ENCODE measurements around the gene CEP131. TPM values are rescaled to one million over a fixed set of nuclear protein-coding genes. Genes with fewer than 3 reads are reported as not detected.

CEP131 gene
- polyA plus RNA-seq, 2 of the 4 experiments (the other 2 are of a cell fraction) = 3.3 to 11.5 TPM

DNA sequence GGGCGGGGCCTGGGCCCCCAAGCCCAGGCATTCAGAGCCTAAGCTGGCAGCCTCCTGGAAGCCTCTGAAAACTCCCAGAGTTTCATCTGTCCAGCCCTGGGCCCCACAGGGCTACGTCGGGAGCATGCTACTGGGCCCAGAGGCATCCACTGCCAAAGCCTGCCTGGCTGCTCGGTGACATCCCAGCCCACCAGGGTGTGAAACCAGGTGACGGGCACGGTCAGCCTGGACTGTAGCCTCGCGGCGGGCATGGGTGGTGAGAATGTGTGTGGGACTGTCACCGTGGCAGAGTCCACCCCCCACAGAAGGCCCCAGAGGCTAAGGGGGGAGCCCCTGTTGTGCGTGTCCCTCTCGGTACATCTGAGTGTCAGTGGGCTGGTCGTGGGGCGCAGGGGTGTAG lies 31.1 kb downstream of the CEP131 start:
- DNase-seq (ENCODE audit: low read depth in 1 of 2, low spot score in 1 of 2) (no peak), ATAC-seq (no peak), FAIRE-seq (no peak)
- Histone ChIP-seq H3K4me3 (no peak overlapping the region), H3K4me2 (no peak overlapping the region), H3K27ac (no peak overlapping the region), H3K9me3 (no peaks in the 10 kb centered on the region), H3K4me1 (no peaks in the 10 kb centered on the region)
- CTCF ChIA-PET = interaction anchor here (1.0 to 5.9 kb wide), 3 partner anchors 10 to 44 kb away, joined by 3 to 58 read pairs (median 3); no protein-coding TSS in a partner anchor
- POLR2A ChIA-PET = no interaction called here
- TF ChIP-seq, protein P1, sequence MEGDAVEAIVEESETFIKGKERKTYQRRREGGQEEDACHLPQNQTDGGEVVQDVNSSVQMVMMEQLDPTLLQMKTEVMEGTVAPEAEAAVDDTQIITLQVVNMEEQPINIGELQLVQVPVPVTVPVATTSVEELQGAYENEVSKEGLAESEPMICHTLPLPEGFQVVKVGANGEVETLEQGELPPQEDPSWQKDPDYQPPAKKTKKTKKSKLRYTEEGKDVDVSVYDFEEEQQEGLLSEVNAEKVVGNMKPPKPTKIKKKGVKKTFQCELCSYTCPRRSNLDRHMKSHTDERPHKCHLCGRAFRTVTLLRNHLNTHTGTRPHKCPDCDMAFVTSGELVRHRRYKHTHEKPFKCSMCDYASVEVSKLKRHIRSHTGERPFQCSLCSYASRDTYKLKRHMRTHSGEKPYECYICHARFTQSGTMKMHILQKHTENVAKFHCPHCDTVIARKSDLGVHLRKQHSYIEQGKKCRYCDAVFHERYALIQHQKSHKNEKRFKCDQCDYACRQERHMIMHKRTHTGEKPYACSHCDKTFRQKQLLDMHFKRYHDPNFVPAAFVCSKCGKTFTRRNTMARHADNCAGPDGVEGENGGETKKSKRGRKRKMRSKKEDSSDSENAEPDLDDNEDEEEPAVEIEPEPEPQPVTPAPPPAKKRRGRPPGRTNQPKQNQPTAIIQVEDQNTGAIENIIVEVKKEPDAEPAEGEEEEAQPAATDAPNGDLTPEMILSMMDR (IDR thresholded peaks at IDR 0.05) = no peak
- TF ChIP-seq CHD4 (IDR thresholded peaks at IDR 0.05; ENCODE audit: borderline replicate concordance) = no peak
- TF ChIP-seq HEYL (CRISPR knock-in tag; IDR thresholded peaks at IDR 0.05) = no peak
- TF ChIP-seq, protein P2, sequence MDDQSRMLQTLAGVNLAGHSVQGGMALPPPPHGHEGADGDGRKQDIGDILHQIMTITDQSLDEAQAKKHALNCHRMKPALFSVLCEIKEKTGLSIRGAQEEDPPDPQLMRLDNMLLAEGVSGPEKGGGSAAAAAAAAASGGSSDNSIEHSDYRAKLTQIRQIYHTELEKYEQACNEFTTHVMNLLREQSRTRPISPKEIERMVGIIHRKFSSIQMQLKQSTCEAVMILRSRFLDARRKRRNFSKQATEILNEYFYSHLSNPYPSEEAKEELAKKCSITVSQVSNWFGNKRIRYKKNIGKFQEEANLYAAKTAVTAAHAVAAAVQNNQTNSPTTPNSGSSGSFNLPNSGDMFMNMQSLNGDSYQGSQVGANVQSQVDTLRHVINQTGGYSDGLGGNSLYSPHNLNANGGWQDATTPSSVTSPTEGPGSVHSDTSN (IDR thresholded peaks at IDR 0.05) = no peak
- TF ChIP-seq BHLHE40 (IDR thresholded peaks at IDR 0.05; ENCODE audit: low read depth, low read length) = no peak
- no peak for TF ChIP-seq RFX5 (IDR thresholded peaks at IDR 0.05)
- TF ChIP-seq RCOR1 (IDR thresholded peaks at IDR 0.05; ENCODE audit: low read depth, low read length) = no peak
- TF ChIP-seq JUN (IDR thresholded peaks at IDR 0.05) = no peak
- no peak for TF ChIP-seq ZNF302 (CRISPR knock-in tag; IDR thresholded peaks at IDR 0.05)
- TF ChIP-seq, protein P3, sequence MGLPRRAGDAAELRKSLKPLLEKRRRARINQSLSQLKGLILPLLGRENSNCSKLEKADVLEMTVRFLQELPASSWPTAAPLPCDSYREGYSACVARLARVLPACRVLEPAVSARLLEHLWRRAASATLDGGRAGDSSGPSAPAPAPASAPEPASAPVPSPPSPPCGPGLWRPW (IDR thresholded peaks at IDR 0.05) = no peak
- TF ChIP-seq POLR2AphosphoS2 (conservative IDR thresholded peaks at IDR 0.05; ENCODE audit: low read length) = no peak
- no peak for TF ChIP-seq POLR2A (IDR thresholded peaks at IDR 0.05; ENCODE audit: low read length)
- TF ChIP-seq RAD21 (conservative IDR thresholded peaks at IDR 0.05 in 1 of 2, IDR thresholded peaks at IDR 0.05 in 1 of 2) = no peak
- TF ChIP-seq EHMT2 (IDR thresholded peaks at IDR 0.05; ENCODE audit: low read depth) = no peak
- TF ChIP-seq TP53 (CRISPR knock-in tag; IDR thresholded peaks at IDR 0.05) = no peak
- 94% methylated on average over 13 of the region's 14 CpGs for WGBS (ENCODE audit: missing lambda C conversion rate)

DNA sequence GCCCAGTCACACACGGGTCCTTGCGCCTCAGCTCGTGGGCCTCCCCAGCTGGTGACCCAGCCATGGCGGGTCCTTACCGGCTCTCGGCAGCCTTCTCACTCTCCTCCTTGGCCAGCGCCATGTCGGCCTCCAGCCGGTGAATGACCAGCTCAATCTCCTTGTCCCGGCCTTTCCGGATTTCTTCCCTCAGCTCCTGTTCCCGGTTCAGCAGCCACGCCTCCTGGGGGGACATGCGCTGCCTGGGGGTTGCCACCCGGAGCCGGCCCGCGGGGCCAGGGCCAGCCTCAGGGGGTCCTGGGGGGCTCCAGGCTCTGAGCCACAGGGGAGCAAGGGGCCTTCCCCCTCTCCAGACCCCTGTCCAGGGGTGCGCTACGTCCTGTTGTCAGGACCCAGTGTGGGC lies 31.6 kb downstream of the CEP131 start:
- no peak for ATAC-seq
- WGBS (ENCODE audit: missing lambda C conversion rate) = 83% methylated on average over 18 of the region's 20 CpGs
- POLR2A ChIA-PET = no interaction called here

DNA sequence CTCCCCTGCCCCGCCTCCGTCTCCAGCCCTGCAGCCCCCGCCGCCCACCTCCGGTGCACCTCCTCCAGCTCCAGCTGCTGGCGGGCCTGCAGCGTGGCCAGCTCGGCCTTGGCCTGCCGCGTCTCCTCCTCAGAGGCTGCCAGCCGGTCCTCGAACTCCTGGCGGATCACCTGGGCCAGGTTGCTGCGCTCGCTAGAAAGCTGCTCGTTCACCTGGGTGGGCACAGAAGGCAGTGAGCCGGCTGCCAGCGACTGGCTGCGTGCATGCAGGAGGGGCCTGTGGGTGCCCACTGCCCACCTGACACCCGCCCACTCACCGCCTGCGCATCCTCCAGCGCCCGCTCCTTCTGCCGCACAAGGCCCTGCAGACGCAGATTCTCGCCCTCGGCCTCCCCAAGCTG lies 32.2 kb downstream of the CEP131 start:
- FAIRE-seq (no peak), DNase-seq (ENCODE audit: low read depth in 1 of 2, low spot score in 1 of 2) (no peak), ATAC-seq (no peak)
- CTCF ChIA-PET = interaction anchor here (0.7 to 5.9 kb wide), 9 partner anchors 8 to 55 kb away, joined by 3 to 58 read pairs (median 3); partner anchors contain the start of genes AATK and PVALEF
- H3K4me2 ChIP-seq = no peak overlapping the region
- POLR2A ChIA-PET = no interaction called here
- H3K9me3 ChIP-seq = no peaks in the 10 kb centered on the region
- no peak overlapping the region for H3K27ac ChIP-seq
- WGBS (ENCODE audit: missing lambda C conversion rate) = 96% methylated on average over 24 of the region's 28 CpGs
- H3K4me1 ChIP-seq = no peaks in the 10 kb centered on the region
- H3K4me3 ChIP-seq = no peak overlapping the region
- no peak for TF ChIP-seq KDM5A (IDR thresholded peaks at IDR 0.05)
- no peak for TF ChIP-seq TP53 (CRISPR knock-in tag; IDR thresholded peaks at IDR 0.05)
- TF ChIP-seq, protein P4, sequence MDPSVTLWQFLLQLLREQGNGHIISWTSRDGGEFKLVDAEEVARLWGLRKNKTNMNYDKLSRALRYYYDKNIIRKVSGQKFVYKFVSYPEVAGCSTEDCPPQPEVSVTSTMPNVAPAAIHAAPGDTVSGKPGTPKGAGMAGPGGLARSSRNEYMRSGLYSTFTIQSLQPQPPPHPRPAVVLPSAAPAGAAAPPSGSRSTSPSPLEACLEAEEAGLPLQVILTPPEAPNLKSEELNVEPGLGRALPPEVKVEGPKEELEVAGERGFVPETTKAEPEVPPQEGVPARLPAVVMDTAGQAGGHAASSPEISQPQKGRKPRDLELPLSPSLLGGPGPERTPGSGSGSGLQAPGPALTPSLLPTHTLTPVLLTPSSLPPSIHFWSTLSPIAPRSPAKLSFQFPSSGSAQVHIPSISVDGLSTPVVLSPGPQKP (IDR thresholded peaks at IDR 0.05; ENCODE audit: low read depth, low read length) = no peak
- TF ChIP-seq NR3C1 (IDR thresholded peaks at IDR 0.05) = no peak
- TF ChIP-seq, protein P1 (IDR thresholded peaks at IDR 0.05) = no peak
- TF ChIP-seq, protein P5, sequence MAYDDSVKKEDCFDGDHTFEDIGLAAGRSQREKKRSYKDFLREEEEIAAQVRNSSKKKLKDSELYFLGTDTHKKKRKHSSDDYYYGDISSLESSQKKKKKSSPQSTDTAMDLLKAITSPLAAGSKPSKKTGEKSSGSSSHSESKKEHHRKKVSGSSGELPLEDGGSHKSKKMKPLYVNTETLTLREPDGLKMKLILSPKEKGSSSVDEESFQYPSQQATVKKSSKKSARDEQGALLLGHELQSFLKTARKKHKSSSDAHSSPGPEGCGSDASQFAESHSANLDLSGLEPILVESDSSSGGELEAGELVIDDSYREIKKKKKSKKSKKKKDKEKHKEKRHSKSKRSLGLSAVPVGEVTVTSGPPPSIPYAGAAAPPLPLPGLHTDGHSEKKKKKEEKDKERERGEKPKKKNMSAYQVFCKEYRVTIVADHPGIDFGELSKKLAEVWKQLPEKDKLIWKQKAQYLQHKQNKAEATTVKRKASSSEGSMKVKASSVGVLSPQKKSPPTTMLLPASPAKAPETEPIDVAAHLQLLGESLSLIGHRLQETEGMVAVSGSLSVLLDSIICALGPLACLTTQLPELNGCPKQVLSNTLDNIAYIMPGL (CRISPR knock-in tag; IDR thresholded peaks at IDR 0.05; ENCODE audit: borderline replicate concordance) = no peak
- TF ChIP-seq MAZ (IDR thresholded peaks at IDR 0.05; ENCODE audit: borderline replicate concordance, low read depth, low read length) = no peak
- no peak for TF ChIP-seq CBX8 (IDR thresholded peaks at IDR 0.05)
- no peak for TF ChIP-seq POLR2A (IDR thresholded peaks at IDR 0.05; ENCODE audit: low read length)
- no peak for TF ChIP-seq ESRRA (IDR thresholded peaks at IDR 0.05; ENCODE audit: borderline replicate concordance, low read length)
- no peak for TF ChIP-seq SMC3 (IDR thresholded peaks at IDR 0.05)

More for the DNA sequence above, 31.6 kb downstream of the CEP131 start:
- Histone ChIP-seq H3K4me2 (no peak overlapping the region), H3K4me1 (no peaks in the 10 kb centered on the region), H3K4me3 (no peak overlapping the region), H3K27ac (no peak overlapping the region), H3K9me3 (no peaks in the 10 kb centered on the region)
- TF ChIP-seq ZFP36 (IDR thresholded peaks at IDR 0.05; ENCODE audit: borderline replicate concordance, partially characterized antibody) (no peak), CEBPB (IDR thresholded peaks at IDR 0.05) (no peak), HDAC2 (IDR thresholded peaks at IDR 0.05) (no peak), JUN (IDR thresholded peaks at IDR 0.05) (no peak), MAFK (IDR thresholded peaks at IDR 0.05; ENCODE audit: partially characterized antibody) (no peak), RARB (CRISPR knock-in tag; IDR thresholded peaks at IDR 0.05) (no peak), CBX2 (IDR thresholded peaks at IDR 0.05; ENCODE audit: borderline replicate concordance, low read depth) (no peak), KDM1A (IDR thresholded peaks at IDR 0.05; ENCODE audit: low read depth) (no peak), MYC (IDR thresholded peaks at IDR 0.05; ENCODE audit: borderline replicate concordance, low read length) (no peak), NFE2L2 (conservative IDR thresholded peaks at IDR 0.05; ENCODE audit: low read length) (no peak), ZSCAN20 (CRISPR knock-in tag; IDR thresholded peaks at IDR 0.05) (no peak), CHD2 (IDR thresholded peaks at IDR 0.05; ENCODE audit: low read length, partially characterized antibody) (no peak)
- DNase-seq (ENCODE audit: low read depth in 1 of 2, low spot score in 1 of 2) = no peak
- FAIRE-seq = no peak
- CTCF ChIA-PET = interaction anchor here (0.7 to 5.9 kb wide), 8 partner anchors 9 to 52 kb away, joined by 3 to 58 read pairs (median 3); partner anchors contain the start of genes AATK and PVALEF

All from A549 (cell line).